HepG2 (cell line): Measurements from ENCODE around the gene SCAF11. TPM values are rescaled to one million over a fixed set of nuclear protein-coding genes. Genes with fewer than 3 reads are reported as not detected.

ENCODE experiments used
- AHDC1 ChIP-seq: sonication (generic); formaldehyde crosslinking; IDR thresholded peaks from 2 replicates; pipeline ENCODE4 v1.5.1; 2020; ENCODE audit warnings: mild to moderate bottlenecking, missing genetic modification reagents, borderline replicate concordance
- BATF2 ChIP-seq: sonication (generic); formaldehyde crosslinking; IDR thresholded peaks from 2 replicates; pipeline ENCODE4 v1.8.0; 2022; ENCODE audit warnings: mild to moderate bottlenecking, missing genetic modification reagents, moderate library complexity
- BCL6 ChIP-seq: IDR thresholded peaks from 2 replicates; pipeline ENCODE4 v1.6.1; 2016; ENCODE audit warnings: missing genetic modification reagents, missing compliant biosample characterization
- CCAR2 ChIP-seq: fragments of 200-400 bp; formaldehyde crosslinking; optimal IDR thresholded peaks from 2 replicates; pipeline ENCODE3; 2018; ENCODE audit warnings: low read depth, mild to moderate bottlenecking, low read length, moderate library complexity
- HMGXB4 ChIP-seq, 2 experiments: sonication (generic) in 1 of 2; formaldehyde crosslinking in 1 of 2; IDR thresholded peaks; 2 replicates each; pipeline versions ENCODE4 v1.4.0 to v1.6.1; 2018 to 2020; ENCODE audit warnings: missing genetic modification reagents in 2 of 2, borderline replicate concordance in 1 of 2, low read depth in 1 of 2, mild to moderate bottlenecking in 1 of 2, missing biosample characterization in 1 of 2
- MAFK ChIP-seq, 2 experiments: IDR thresholded peaks in 1 of 2; conservative IDR thresholded peaks in 1 of 2; 2 replicates each; pipeline ENCODE4 v1.6.1; 2011; ENCODE audit warnings: improper control_type of control experiment in 2 of 2, low read length in 2 of 2
- RXRB ChIP-seq: IDR thresholded peaks from 2 replicates; pipeline ENCODE4 v1.6.1; 2016; ENCODE audit warnings: borderline replicate concordance, missing genetic modification reagents, missing compliant biosample characterization
- SIX1 ChIP-seq: sonication (generic); formaldehyde crosslinking; IDR thresholded peaks from 2 replicates; pipeline ENCODE4 v1.4.0; 2020; ENCODE audit warnings: missing genetic modification reagents, borderline replicate concordance
- SKIL ChIP-seq: sonication (generic); formaldehyde crosslinking; IDR thresholded peaks from 2 replicates; pipeline ENCODE4 v1.8.0; 2022; ENCODE audit warnings: missing genetic modification reagents, mild to moderate bottlenecking, moderate library complexity, borderline replicate concordance
- SNAPC2 ChIP-seq: sonication (generic); formaldehyde crosslinking; IDR thresholded peaks from 2 replicates; pipeline ENCODE4 v1.8.1; 2022; ENCODE audit warnings: mild to moderate bottlenecking, missing genetic modification reagents
- SSRP1 ChIP-seq: IDR thresholded peaks from 2 replicates; pipeline ENCODE4 v1.6.1; 2016; ENCODE audit warnings: control low read depth
- TBL1XR1 ChIP-seq: fragments of 150-350 bp; IDR thresholded peaks from 2 replicates; pipeline ENCODE4 v1.6.1; 2014; ENCODE audit warnings: borderline replicate concordance, low read length; ENCODE audit not compliant: partially characterized antibody
- TEF ChIP-seq: sonication (generic); formaldehyde crosslinking; IDR thresholded peaks from 2 replicates; pipeline ENCODE4 v1.5.0; 2020; ENCODE audit warnings: missing genetic modification reagents
- ZNF232 ChIP-seq: sonication (generic); formaldehyde crosslinking; IDR thresholded peaks from 2 replicates; pipeline ENCODE4 v1.4.0; 2020; ENCODE audit warnings: missing genetic modification reagents, borderline replicate concordance
- ZNF484 ChIP-seq: sonication (generic); formaldehyde crosslinking; IDR thresholded peaks from 2 replicates; pipeline ENCODE4 v1.5.1; 2020; ENCODE audit warnings: mild to moderate bottlenecking, low read depth, missing genetic modification reagents, borderline replicate concordance
- ZNF768 ChIP-seq: sonication (generic); formaldehyde crosslinking; IDR thresholded peaks from 2 replicates; pipeline ENCODE4 v1.4.0; 2020; ENCODE audit warnings: missing genetic modification reagents
- polyA plus RNA-seq, 8 experiments: library from polyadenylated mRNA; depleted of rRNA in 3 of 8; stranded (reverse) in 7 of 8; unstranded in 1 of 8; fragments of >200 nt; fragmentation: Illumina TruSeq in 4 of 8; extraction: Trizol in 4 of 8; gene quantifications; 2 replicates each; pipeline versions ENCODE4 v1.2.1 to v1.2.3, GENCODE V29; 2011 to 2016; ENCODE audit warnings: low read depth in 4 of 8, missing spikeins in 1 of 8, mixed read lengths in 1 of 8; ENCODE audit not compliant: insufficient read depth in 1 of 8
- total RNA-seq, 5 experiments: library from RNA; depleted of rRNA; stranded (reverse); fragments of >200 nt; fragmentation: Illumina TruSeq; extraction: Trizol; gene quantifications; 2 replicates each; pipeline ENCODE4 v1.2.3, GENCODE V29; 2016; ENCODE audit warnings: low read depth in 1 of 5

SCAF11 gene
- total and polyA plus RNA-seq, 2 of the 13 experiments (the other 11 are each of a cell fraction or from before 2014, with no cell fraction given): 26.9 to 38.3 TPM

GRCh38 chr12:45990468-45991283 lies at the start of gene SCAF11 (continued):
- TF ChIP-seq SIX1 (CRISPR knock-in tag) (peak; percentile 93), ZNF232 (CRISPR knock-in tag) (peak; percentile 89), ZNF768 (CRISPR knock-in tag) (no peak), BATF2 (CRISPR knock-in tag) (peak; percentile 92), MAFK (conservative IDR thresholded peaks at IDR 0.05 in 1 of 2, IDR thresholded peaks at IDR 0.05 in 1 of 2; ENCODE audit: low read length in 2 of 2) (peak; percentile 36 to 44; a peak in 3 of 4 replicates), TEF (CRISPR knock-in tag) (peak; percentile 84), BCL6 (peak; percentile 67), CCAR2 (no peak), SKIL (peak; percentile 92), HMGXB4 (CRISPR knock-in tag; IDR thresholded peaks at IDR 0.05; ENCODE audit: borderline replicate concordance in 1 of 2, low read depth in 1 of 2) (peak; percentile 87 to 94; a peak in 3 of 4 replicates), AHDC1 (0 out of 2 replicates have a peak, but pooled peaks have one; percentile 9), ZNF484 (CRISPR knock-in tag) (no peak), SNAPC2 (CRISPR knock-in tag) (peak; percentile 72; the same call in 1 of the 2 replicates), RXRB (peak; percentile 79; the same call in 1 of the 2 replicates), SSRP1 (CRISPR knock-in tag) (0 out of 2 replicates have a peak, but pooled peaks have one; percentile 47), TBL1XR1 (peak; percentile 14)
